Activated CD4-positive, alpha-beta T cell treated with anti-CD3 and anti-CD28 coated beads for 48 hours (primary cell): ENCODE data around the gene SLC6A11.

Source experiments
- DNase-seq: peaks from one replicate; pipeline ENCODE4 v3.0.0-alpha.2; 2020

SLC6A11 gene

GRCh38 chr3:10816019-10816862 is at the start of gene SLC6A11:
Gene SLC6A11, plus strand, starts transcription at chr3:10816228. Its CDS starts 38 bp downstream, at chr3:10816266.
- no peak for DNase-seq

GRCh38 chr3:10768708-10769394 is 47.2 kb upstream of the SLC6A11 start:
- DNase-seq = no peak

- no peak for DNase-seq
Measured at GRCh38 chr3:10770547-10770946, 45.5 kb upstream of the SLC6A11 start.

- DNase-seq = no peak
Measured at GRCh38 chr3:10770981-10771380, 45.0 kb upstream of the SLC6A11 start.

- no peak for DNase-seq
Measured at GRCh38 chr3:10771486-10772270, 44.4 kb upstream of the SLC6A11 start.

- DNase-seq = peak; percentile 21
Measured at GRCh38 chr3:10772271-10773161, 43.5 kb upstream of the SLC6A11 start.

- DNase-seq = no peak
Measured at GRCh38 chr3:10774129-10774670, 41.8 kb upstream of the SLC6A11 start.

- no peak for DNase-seq
Measured at GRCh38 chr3:10774825-10775224, 41.2 kb upstream of the SLC6A11 start.

GRCh38 chr3:10775259-10775658 is 40.8 kb upstream of the SLC6A11 start:
- no peak for DNase-seq

GRCh38 chr3:10775828-10776227 is 40.2 kb upstream of the SLC6A11 start:
- no peak for DNase-seq

GRCh38 chr3:10777627-10778026 is 38.4 kb upstream of the SLC6A11 start:
- no peak for DNase-seq

- DNase-seq = no peak
Measured at GRCh38 chr3:10778492-10779292, 37.3 kb upstream of the SLC6A11 start.

GRCh38 chr3:10779293-10779805 is 36.7 kb upstream of the SLC6A11 start:
- DNase-seq = no peak

- DNase-seq = no peak
Measured at GRCh38 chr3:10780243-10780642, 35.8 kb upstream of the SLC6A11 start.

GRCh38 chr3:10780922-10781321 is 35.1 kb upstream of the SLC6A11 start:
- no peak for DNase-seq

- no peak for DNase-seq
Measured at GRCh38 chr3:10781981-10782380, 34.0 kb upstream of the SLC6A11 start.

GRCh38 chr3:10783360-10784351 is 32.4 kb upstream of the SLC6A11 start:
- peak; percentile 37 for DNase-seq

- DNase-seq = no peak
Measured at GRCh38 chr3:10786640-10787039, 29.4 kb upstream of the SLC6A11 start.

GRCh38 chr3:10788451-10788850 is 27.6 kb upstream of the SLC6A11 start:
- DNase-seq = no peak

GRCh38 chr3:10790713-10791112 is 25.3 kb upstream of the SLC6A11 start:
- DNase-seq = no peak
